Immature natural killer cell (primary cell): ENCODE results near the gene UBE2H. TPM values are rescaled to one million over a fixed set of nuclear protein-coding genes. Genes with fewer than 3 reads are reported as not detected.
"Not testable (repeated sequence)": the region's sequence is repeated elsewhere in the genome, so short reads cannot be mapped to it uniquely, and the experiment has no call there.

Experiments used
- DNase-seq, 3 donors: peaks; one replicate each; pipeline ENCODE4 v3.0.0; 2022; ENCODE audit warnings: mixed read lengths in 1 of 3
- H3K27ac Mint-ChIP-seq, 6 donors: one replicate each; pipeline ENCODE4 v1.8.0; 2020; ENCODE audit warnings: mixed read lengths in 6 of 6, mild to moderate bottlenecking in 5 of 6, inconsistent platforms in 4 of 6, moderate library complexity in 3 of 6
- H3K27me3 Mint-ChIP-seq, 3 donors: one replicate each; pipeline ENCODE4 v1.8.0; 2020 to 2021; ENCODE audit warnings: low read depth in 3 of 3, mild to moderate bottlenecking in 3 of 3, mixed read lengths in 3 of 3, moderate library complexity in 3 of 3, inconsistent platforms in 1 of 3
- H3K36me3 Mint-ChIP-seq, 3 donors: one replicate each; pipeline ENCODE4 v1.8.0; 2020; ENCODE audit warnings: mixed read lengths in 3 of 3, inconsistent platforms in 2 of 3, mild to moderate bottlenecking in 2 of 3
- H3K4me1 Mint-ChIP-seq, 2 donors: one replicate each; pipeline ENCODE4 v1.8.0; 2020; ENCODE audit warnings: inconsistent platforms in 2 of 2, mild to moderate bottlenecking in 2 of 2, mixed read lengths in 2 of 2, moderate library complexity in 1 of 2
- H3K4me3 Mint-ChIP-seq, 5 donors: one replicate each; pipeline ENCODE4 v1.8.0; 2020; ENCODE audit warnings: mild to moderate bottlenecking in 5 of 5, mixed read lengths in 5 of 5, inconsistent platforms in 3 of 5, moderate library complexity in 3 of 5
- H3K9me3 Mint-ChIP-seq, 6 donors: one replicate each; pipeline ENCODE4 v1.8.0; 2020; ENCODE audit warnings: mild to moderate bottlenecking in 6 of 6, mixed read lengths in 6 of 6, inconsistent platforms in 4 of 6, moderate library complexity in 3 of 6
- polyA plus RNA-seq, 3 donors: library from polyadenylated mRNA; unstranded; fragments of 300-500 nt; fragmentation: Illumina TruSeq; gene quantifications; one replicate each; pipeline ENCODE4 v1.2.3, GENCODE V29; 2021

UBE2H gene
- polyA plus RNA-seq, 3 donors from 2014 or later = 28.1 to 71.9 (median 32.2) TPM

DNA sequence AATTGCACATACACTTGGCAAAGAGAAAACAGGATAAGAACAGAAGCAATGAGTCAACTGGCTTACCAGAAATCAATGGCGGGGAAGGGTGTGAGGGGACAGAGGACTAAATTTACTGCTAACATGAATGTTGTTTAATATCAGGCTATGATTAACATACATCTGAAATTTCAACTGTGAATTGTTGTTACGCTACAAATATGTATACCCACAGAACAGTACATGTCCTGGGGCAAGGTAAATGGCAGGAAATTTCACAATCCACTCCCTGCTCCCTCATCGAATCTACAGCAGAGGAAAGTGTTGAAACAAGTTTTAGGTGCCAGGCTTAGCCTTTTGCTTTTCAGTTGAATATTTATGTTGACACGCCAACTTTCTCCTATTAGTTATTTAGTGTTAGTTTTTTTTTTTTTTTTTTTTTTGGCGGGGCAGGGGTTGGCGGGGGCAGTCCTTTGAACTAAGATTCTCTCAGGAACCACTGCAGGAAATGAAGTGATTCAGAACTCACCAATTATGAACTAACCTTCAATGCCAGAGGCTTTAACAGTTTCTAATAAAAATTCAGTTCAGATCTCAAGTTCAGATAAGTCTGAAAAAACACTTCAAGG lies 99.0 kb downstream of the UBE2H start:
- peak overlapping the region in 1 of 6 donors; percentile 45 for H3K27ac Mint-ChIP-seq
- H3K4me1 Mint-ChIP-seq = peaks cover 43 to 90% of the 10 kb centered on the region in 2 donors

DNA sequence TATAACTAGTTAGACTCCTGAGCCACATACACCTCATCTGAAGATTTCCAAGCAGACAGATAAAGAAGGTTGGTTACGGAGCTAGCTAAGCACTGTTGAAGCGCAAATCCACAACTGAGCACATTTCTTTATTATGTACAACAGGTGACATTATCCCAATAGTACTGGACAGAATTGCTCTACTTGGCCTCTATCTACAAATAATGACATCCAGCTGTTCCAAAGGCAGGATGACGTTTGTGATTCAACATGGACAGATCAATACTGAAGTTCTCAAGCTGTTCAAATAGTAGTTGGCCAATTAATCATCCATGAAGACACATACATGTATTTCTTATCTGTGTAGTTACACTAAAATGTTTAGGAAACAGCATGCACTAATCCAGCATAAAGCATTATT lies 101.0 kb downstream of the UBE2H start:
- Mint-ChIP-seq H3K27me3 (no peaks in the 10 kb centered on the region), H3K27ac (no peak overlapping the region), H3K9me3 (no peaks in the 10 kb centered on the region), H3K36me3 (peaks cover 3 to 9% (median 4%) of the 10 kb centered on the region in 3 donors), H3K4me3 (no peak overlapping the region), H3K4me1 (peaks cover 38 to 80% of the 10 kb centered on the region in 2 donors)
- no peak for DNase-seq

More for the DNA sequence above, 99.0 kb downstream of the UBE2H start:
- Mint-ChIP-seq H3K9me3 (no peaks in the 10 kb centered on the region), H3K27me3 (no peaks in the 10 kb centered on the region), H3K36me3 (peaks cover 0 to 3% (median 3%) of the 10 kb centered on the region in 3 donors), H3K4me3 (peak overlapping the region in 3 of 5 donors; percentile 9 to 14 (median 10))
- DNase-seq = no peak

DNA sequence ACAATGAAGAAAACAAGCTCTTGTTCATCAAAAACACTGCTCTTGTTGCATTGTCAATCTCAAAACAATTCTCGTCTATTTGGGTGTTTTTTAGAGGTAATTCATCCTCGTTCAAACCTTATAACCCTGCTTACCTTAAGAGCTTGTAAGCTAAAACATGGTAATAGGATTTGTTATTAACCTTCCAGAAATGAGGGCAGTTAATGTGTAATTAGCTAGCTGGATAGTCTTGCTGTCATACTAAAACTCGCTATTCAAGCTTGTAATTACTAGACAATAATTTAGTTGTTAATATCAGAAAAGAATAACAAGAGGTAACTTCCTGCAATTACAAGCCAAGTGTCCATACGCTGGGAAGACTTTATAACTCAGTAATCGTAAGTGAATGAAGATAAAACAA lies 101.6 kb downstream of the UBE2H start:
- Mint-ChIP-seq H3K9me3 (no peaks in the 10 kb centered on the region), H3K4me1 (peaks cover 40 to 80% of the 10 kb centered on the region in 2 donors), H3K27ac (no peak overlapping the region), H3K4me3 (no peak overlapping the region), H3K36me3 (peaks cover 3 to 9% (median 4%) of the 10 kb centered on the region in 3 donors), H3K27me3 (no peaks in the 10 kb centered on the region)
- no peak for DNase-seq

DNA sequence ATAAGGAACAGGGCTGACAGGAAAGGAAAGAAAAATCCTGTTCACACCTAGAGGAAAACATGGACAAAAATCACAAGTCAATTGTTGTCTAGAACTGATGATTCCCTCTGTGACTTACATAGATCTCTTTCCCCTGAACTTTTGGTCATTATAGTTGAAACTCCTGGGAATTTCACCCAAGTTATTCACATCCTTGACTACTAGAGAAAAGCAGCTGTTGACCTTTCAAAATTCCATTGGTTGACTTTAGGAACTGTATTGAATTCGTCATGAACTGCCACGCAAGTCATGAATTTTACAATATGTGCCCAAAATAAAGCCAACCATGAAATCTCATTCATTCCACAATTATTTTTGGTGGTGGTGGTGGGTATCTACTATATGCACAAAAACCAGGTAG lies 104.3 kb downstream of the UBE2H start:
- H3K36me3 Mint-ChIP-seq = peaks cover 3 to 11% (median 4%) of the 10 kb centered on the region in 3 donors
- DNase-seq = no peak
- no peaks in the 10 kb centered on the region for H3K9me3 Mint-ChIP-seq
- H3K27ac Mint-ChIP-seq = no peak overlapping the region
- H3K4me3 Mint-ChIP-seq = no peak overlapping the region
- no peaks in the 10 kb centered on the region for H3K27me3 Mint-ChIP-seq
- H3K4me1 Mint-ChIP-seq = peaks cover 40 to 78% of the 10 kb centered on the region in 2 donors

DNA sequence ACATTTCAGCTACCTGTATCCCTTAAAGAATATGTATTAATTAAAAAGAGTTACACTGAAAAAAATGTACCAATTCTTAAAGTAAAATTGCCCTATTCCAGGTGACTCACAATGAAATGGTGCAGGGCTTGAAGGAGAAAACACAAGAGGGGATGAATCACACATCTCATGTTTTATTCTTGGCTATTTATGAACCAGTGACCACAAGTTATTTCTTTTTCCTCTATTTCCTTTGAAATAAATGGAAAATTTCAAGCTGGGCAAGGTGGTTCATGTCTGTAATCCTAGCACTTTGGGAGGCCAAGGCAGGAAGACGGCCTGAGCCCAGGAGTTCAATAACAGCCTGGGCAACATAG lies 106.8 kb downstream of the UBE2H start:
- H3K27ac Mint-ChIP-seq = no peak overlapping the region
- H3K27me3 Mint-ChIP-seq = no peaks in the 10 kb centered on the region
- no peak for DNase-seq
- H3K4me3 Mint-ChIP-seq = no peak overlapping the region
- H3K4me1 Mint-ChIP-seq = peaks cover 52 to 79% of the 10 kb centered on the region in 2 donors
- no peaks in the 10 kb centered on the region for H3K9me3 Mint-ChIP-seq
- H3K36me3 Mint-ChIP-seq = peaks cover 0 to 14% (median 4%) of the 10 kb centered on the region in 3 donors

DNA sequence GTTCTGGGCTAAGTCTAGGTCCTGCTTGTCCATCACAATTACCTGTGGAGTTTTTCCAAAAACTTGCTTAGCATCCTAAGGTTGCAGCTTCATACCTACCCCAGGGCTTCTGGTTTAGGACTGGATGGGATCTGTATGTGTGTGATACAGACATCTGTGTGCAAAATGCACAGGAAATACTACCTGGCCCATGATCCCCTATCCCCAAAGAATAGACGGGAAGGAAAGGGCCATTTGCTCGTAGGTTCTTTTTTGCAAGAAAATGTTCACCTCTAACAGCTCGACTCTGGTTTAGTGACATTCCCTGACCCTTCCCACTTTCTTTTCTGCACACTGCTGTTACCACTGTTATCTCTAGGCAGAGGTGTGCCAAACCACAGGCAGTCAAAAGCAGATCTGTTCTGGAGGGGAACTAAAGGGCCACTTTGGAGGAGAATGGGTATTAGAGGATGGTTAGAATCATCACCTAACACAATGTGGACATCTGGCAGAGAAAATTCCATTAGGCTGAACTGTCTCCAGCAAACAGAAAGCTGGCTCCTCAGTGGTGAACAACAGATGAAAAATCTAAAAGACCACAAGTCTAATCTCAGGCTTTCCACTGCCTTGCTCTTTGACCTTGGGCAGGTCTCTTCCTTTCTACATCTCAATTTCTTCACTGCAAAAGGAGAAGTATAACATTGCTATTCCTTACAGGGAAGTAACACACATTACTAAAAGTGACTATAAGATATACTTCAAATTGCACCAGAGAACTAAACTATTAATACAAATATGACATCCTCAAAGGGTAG lies 107.4 kb downstream of the UBE2H start:
- Mint-ChIP-seq H3K27ac (no peak overlapping the region), H3K4me3 (peak overlapping the region in 2 of 5 donors; percentile 15 to 22), H3K36me3 (peaks cover 0 to 14% (median 4%) of the 10 kb centered on the region in 3 donors), H3K4me1 (peaks cover 58 to 83% of the 10 kb centered on the region in 2 donors), H3K27me3 (no peaks in the 10 kb centered on the region), H3K9me3 (no peaks in the 10 kb centered on the region)
- no peak for DNase-seq

DNA sequence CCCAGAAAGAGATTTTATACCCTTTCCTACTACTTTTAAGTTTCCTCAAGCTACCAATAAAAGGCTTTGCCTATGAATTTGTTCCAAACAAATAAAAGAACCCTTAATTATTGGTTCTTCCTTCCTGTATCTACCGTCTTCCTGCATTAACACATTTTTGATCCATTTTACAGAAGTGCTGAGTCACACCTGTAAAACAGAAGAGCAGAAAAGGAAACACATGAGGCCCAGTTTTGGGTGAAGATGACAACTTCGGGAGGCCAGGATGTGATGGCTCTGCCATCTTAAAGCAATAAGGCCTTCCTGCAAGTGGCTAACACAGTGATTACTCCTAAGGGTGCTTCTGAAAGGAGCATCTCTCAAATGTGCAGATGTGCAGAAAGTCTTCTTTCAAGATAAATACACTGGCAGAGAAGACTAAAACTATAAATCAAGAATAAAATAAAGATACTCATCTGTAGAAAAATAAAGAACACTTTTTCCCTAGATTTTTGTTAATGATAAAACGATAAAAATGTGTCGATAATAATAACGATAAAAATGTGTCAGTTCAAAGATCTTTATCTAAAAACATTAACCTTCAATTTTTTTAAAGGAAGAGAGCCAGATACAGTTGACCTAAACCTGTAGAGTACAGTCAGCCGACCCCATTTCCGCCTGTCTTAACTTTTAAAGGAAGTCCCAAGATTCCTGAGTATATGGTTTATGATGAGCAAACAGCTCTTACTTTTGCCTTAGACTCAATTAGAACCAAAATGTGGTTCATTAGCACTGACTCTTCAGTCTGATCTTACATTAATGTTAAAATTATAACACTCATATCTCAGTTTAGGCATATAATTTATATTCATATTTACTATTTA lies 108.6 kb downstream of the UBE2H start:
- Mint-ChIP-seq H3K4me3 (no peak overlapping the region), H3K27me3 (peaks cover 0 to 3% (median 0%) of the 10 kb centered on the region in 3 donors), H3K27ac (no peak overlapping the region), H3K36me3 (peaks cover 0 to 11% (median 4%) of the 10 kb centered on the region in 3 donors), H3K9me3 (no peaks in the 10 kb centered on the region), H3K4me1 (peaks cover 60 to 76% of the 10 kb centered on the region in 2 donors)
- no peak for DNase-seq

DNA sequence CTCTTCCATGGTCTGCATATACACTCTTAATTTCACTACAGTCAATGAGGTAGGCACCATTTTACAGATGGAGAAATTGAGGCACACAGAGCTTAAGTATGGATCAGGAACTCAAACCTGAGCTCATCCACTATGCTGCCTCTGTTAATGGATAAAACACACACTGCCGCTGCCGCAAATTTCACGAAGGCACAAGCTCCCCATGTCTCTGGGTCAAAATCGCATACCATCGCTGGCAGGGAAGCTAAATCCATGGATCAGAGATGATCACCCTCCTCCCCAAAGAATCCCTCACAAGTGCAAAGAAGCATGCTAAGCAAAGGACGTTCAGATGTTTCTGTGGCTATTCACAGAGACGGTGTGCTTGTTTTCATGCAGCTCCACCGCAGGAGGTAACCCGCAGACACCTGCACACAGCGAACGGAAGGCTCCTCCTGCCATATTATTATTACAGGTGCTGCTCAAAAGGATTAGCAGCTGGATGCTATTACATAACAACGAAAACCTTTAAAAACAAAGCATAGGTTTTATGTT lies 109.3 kb downstream of the UBE2H start:
- DNase-seq = no peak
- H3K9me3 Mint-ChIP-seq = no peaks in the 10 kb centered on the region
- peaks cover 0 to 3% (median 0%) of the 10 kb centered on the region in 3 donors for H3K27me3 Mint-ChIP-seq
- H3K4me3 Mint-ChIP-seq = no peak overlapping the region
- H3K4me1 Mint-ChIP-seq = peaks cover 60 to 71% of the 10 kb centered on the region in 2 donors
- no peak overlapping the region for H3K27ac Mint-ChIP-seq
- H3K36me3 Mint-ChIP-seq = peaks cover 0 to 15% (median 4%) of the 10 kb centered on the region in 3 donors

DNA sequence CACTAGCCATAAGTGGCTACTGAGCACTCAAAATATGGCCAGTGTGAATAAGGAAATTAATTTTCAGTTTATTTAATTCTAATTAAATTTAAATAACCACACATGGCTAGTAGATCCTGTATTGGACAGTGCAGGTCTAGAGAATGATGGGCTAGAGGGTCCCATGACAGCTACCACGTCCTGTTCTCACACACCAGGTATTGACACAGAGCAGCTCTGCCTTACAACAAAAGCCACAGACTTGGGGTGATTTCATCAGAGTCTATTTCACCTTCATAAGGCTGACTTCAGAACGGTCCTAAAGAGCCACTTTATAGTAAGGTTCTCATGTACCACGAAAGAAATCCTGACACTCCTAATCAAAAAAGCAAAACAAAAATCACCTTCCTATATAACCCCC lies 111.3 kb downstream of the UBE2H start:
- H3K27me3 Mint-ChIP-seq = peaks cover 0 to 4% (median 2%) of the 10 kb centered on the region in 3 donors
- no peak for DNase-seq
- peaks cover 0 to 18% (median 0%) of the 10 kb centered on the region in 3 donors for H3K36me3 Mint-ChIP-seq
- no peaks in the 10 kb centered on the region for H3K9me3 Mint-ChIP-seq
- H3K4me1 Mint-ChIP-seq = peaks cover 53 to 59% of the 10 kb centered on the region in 2 donors
- peak overlapping the region in 4 of 5 donors; percentile 0 to 68 (median 40) for H3K4me3 Mint-ChIP-seq
- H3K27ac Mint-ChIP-seq = peak overlapping the region in 2 of 6 donors; percentile 7 to 62

DNA sequence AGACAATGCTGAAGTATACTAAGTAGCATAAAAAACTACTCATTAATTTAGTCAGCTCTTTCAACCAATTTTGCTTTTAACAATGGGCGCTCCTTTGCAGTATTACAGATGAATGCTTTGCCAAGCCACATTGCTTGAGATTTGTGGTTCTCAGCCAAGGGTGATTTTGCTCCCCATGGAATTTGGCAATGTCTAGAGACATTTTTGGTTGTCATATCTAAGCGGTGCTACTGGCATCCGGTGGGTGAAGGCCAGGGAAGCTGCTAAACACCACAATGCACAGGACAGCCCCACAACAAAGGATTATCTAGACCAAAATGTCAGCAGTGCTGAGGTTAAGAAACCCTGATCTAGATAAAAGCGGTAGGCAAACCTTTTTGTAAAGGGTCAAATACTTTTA lies 112.0 kb downstream of the UBE2H start:
- Mint-ChIP-seq H3K9me3 (no peaks in the 10 kb centered on the region), H3K36me3 (peaks cover 0 to 22% (median 0%) of the 10 kb centered on the region in 3 donors), H3K4me3 (peak overlapping the region in 4 of 5 donors; percentile 18 to 68 (median 37)), H3K27ac (peak overlapping the region; percentile 9 to 73 (median 56)), H3K27me3 (peaks cover 0 to 4% (median 3%) of the 10 kb centered on the region in 3 donors), H3K4me1 (peaks cover 48 to 52% of the 10 kb centered on the region in 2 donors)
- DNase-seq = peak; percentile 8 to 38 (median 13)

DNA sequence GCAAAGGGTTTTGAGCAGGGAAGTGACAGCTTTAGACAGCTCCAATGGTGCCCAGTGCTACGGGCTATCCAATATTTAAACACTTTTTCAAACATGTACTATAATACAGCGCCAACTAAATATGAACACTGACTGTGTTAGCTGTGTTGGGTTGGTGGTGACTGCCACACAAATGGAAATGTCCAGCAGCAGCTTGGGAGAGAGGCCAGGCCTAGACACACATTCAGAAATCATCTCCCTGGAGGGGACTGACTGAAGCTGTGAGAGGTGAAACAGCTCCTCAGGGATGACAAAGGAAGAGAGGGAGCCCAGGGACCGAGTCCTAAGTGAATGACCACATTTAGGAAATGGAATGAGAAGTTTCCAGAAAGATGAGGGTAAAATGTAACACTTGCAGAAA lies 115.8 kb downstream of the UBE2H start:
- peaks cover 4 to 42% (median 6%) of the 10 kb centered on the region in 3 donors for H3K36me3 Mint-ChIP-seq

DNA sequence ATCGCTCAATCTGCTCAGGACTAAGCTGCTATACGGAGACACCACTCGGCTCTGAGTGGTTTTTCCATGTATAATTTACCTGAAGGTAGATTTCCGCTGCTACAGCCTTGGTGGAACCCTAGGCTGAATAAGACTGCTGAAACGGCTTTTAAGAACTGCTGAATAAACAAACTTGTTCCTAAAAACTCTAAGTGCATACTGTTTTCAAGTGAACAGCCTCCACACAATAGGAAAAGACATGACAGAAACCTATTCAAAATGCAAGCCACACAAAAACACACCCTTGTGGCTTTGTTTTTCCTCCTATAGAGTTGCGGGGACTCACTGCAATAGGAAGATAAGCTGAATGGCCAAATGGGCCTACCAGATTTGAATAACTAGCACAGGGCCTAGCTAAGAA lies 117.2 kb downstream of the UBE2H start:
- no peak overlapping the region for H3K27ac Mint-ChIP-seq
- H3K4me1 Mint-ChIP-seq = peaks cover 4 to 6% of the 10 kb centered on the region in 2 donors
- H3K4me3 Mint-ChIP-seq = no peak overlapping the region
- H3K36me3 Mint-ChIP-seq = peaks cover 4 to 46% (median 6%) of the 10 kb centered on the region in 3 donors
- H3K27me3 Mint-ChIP-seq = peaks cover 0 to 4% (median 4%) of the 10 kb centered on the region in 3 donors
- DNase-seq = no peak
- no peaks in the 10 kb centered on the region for H3K9me3 Mint-ChIP-seq

More for the DNA sequence above, 115.8 kb downstream of the UBE2H start:
- Mint-ChIP-seq H3K27me3 (peaks cover 0 to 4% (median 4%) of the 10 kb centered on the region in 3 donors), H3K27ac (peak overlapping the region in 2 of 6 donors; percentile 6 to 33), H3K4me3 (no peak overlapping the region), H3K9me3 (no peaks in the 10 kb centered on the region), H3K4me1 (peaks cover 17 to 20% of the 10 kb centered on the region in 2 donors)
- DNase-seq = no peak

DNA sequence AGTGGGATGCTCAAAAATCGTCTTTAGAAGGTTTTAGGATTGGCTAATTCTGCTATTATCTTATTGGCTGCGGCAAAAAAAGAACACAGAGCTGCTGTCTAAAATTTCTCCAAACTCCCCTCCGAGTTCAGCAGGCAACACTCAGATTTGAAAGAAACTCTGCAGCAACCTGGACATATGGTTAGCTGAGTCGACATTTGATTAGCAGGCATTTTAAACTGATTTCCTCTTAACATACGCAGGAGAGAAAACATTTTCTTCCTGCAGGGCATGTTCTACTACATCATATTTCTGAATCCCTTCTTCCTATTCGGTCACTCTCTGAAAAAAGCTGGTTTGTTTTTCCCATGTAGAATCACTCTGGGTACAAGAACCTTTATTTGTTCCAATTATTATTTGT lies 119.4 kb downstream of the UBE2H start:
- H3K9me3 Mint-ChIP-seq, H3K27ac Mint-ChIP-seq, H3K27me3 Mint-ChIP-seq, H3K4me3 Mint-ChIP-seq, DNase-seq: not testable (repeated sequence)
- Mint-ChIP-seq H3K36me3 (peaks cover 4 to 43% (median 6%) of the 10 kb centered on the region in 3 donors), H3K4me1 (peaks cover 9 to 12% of the 10 kb centered on the region in 2 donors)
